ENCODE results near the gene CCNL2.

Gene CCNL2

DNA sequence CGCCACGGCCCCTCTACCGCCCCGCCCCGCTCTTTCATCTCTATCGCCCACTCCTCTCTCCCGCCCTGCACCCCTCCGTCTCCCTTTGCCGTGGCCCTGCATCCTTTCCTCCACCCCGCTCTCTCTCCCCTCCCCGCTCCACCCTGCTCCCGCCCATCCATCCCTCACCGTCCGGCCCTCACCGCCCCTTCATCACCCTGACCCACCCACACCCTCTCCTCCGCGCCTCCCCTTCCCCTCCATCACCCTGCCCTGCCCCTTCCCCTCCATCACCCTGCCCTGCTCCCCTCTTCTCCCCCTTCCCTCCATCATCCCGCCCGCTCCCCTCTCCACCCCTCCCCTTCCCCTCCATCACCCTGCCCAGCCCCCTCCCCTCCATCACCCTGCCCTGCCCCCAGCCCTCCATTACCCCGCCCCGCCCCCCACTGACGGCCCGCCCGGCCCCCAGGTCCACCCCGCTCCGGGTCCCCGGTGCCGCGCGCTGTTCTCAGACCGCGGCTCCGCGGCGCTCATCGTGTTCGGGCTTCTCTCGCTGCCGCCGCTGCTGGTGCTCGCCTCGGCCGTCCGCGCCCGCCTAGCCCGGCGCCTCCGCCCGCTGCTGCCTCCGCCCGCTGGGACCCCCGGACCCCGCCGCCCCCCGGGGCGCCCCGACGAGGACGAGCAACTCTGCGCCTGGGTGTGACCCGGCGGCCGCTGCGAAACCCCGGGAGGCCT lies 28.1 kb upstream of the CCNL2 start (continued):
- TF ChIP-seq, protein P1, sequence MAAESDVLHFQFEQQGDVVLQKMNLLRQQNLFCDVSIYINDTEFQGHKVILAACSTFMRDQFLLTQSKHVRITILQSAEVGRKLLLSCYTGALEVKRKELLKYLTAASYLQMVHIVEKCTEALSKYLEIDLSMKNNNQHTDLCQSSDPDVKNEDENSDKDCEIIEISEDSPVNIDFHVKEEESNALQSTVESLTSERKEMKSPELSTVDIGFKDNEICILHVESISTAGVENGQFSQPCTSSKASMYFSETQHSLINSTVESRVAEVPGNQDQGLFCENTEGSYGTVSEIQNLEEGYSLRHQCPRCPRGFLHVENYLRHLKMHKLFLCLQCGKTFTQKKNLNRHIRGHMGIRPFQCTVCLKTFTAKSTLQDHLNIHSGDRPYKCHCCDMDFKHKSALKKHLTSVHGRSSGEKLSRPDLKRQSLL (tag by site-specific recombination; IDR thresholded peaks at IDR 0.05): peak; percentile 94; the same call in 1 of the 2 replicates
- TF ChIP-seq ZNF302 (tag by site-specific recombination; IDR thresholded peaks at IDR 0.05; ENCODE audit: low read depth) (no peak), ZNF621 (tag by site-specific recombination; IDR thresholded peaks at IDR 0.05) (no peak), ZSCAN23 (tag by site-specific recombination; IDR thresholded peaks at IDR 0.05) (no peak), ZNF366 (tag by site-specific recombination; conservative IDR thresholded peaks at IDR 0.05) (peak; percentile 89)
- TF ChIP-seq, protein P2, sequence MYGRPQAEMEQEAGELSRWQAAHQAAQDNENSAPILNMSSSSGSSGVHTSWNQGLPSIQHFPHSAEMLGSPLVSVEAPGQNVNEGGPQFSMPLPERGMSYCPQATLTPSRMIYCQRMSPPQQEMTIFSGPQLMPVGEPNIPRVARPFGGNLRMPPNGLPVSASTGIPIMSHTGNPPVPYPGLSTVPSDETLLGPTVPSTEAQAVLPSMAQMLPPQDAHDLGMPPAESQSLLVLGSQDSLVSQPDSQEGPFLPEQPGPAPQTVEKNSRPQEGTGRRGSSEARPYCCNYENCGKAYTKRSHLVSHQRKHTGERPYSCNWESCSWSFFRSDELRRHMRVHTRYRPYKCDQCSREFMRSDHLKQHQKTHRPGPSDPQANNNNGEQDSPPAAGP (tag by site-specific recombination; IDR thresholded peaks at IDR 0.05): peak; percentile 99

DNA sequence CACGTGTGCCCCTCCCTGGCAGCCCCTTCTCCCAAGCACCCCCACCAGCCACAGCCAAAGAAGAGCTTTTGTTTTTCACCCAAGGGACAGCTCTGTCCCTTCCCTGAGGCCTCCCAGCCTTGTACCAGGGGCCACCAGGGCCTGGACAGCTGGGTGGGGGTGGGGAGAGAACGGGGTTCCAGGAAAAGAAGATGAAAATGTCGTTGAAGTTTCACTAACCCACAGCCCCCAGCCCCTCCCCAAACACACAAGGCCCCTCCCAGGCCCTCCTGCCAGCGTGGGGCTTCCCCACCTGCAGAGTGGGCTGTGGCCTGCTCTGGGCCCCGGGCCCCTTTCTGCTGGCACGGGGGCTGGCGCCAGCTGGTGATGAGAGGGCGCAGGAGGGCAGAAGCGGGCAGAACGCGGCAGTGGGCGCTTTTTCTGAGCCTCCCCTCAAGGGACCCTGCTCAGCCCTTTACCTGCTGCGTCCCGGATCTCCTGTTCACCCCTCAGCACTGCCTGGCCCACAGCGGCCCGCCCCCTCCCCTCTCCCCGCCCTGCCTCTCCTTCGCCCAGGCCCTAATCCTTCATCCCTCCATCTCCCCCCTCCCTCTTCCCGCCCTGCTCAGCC lies 27.5 kb upstream of the CCNL2 start:
- H3K4me3 ChIP-seq (ENCODE audit: low read depth, low read length): no peak overlapping the region
- CTCF ChIA-PET: interaction anchor here (2.0 kb wide), 1 partner anchor 15 kb away, joined by 5 read pairs; no protein-coding TSS in a partner anchor
- H3K36me3 ChIP-seq (ENCODE audit: control insufficient read depth in 2 of 2, insufficient read depth in 1 of 2, low read length in 2 of 2): no peaks in the 10 kb centered on the region
- H3K9me3 ChIP-seq (ENCODE audit: control insufficient read depth, insufficient read depth, low read depth, low read length): no peaks in the 10 kb centered on the region
- H3K27ac ChIP-seq (ENCODE audit: extremely low read depth, low read depth, low read length): no peak overlapping the region
- TF ChIP-seq, protein P3, sequence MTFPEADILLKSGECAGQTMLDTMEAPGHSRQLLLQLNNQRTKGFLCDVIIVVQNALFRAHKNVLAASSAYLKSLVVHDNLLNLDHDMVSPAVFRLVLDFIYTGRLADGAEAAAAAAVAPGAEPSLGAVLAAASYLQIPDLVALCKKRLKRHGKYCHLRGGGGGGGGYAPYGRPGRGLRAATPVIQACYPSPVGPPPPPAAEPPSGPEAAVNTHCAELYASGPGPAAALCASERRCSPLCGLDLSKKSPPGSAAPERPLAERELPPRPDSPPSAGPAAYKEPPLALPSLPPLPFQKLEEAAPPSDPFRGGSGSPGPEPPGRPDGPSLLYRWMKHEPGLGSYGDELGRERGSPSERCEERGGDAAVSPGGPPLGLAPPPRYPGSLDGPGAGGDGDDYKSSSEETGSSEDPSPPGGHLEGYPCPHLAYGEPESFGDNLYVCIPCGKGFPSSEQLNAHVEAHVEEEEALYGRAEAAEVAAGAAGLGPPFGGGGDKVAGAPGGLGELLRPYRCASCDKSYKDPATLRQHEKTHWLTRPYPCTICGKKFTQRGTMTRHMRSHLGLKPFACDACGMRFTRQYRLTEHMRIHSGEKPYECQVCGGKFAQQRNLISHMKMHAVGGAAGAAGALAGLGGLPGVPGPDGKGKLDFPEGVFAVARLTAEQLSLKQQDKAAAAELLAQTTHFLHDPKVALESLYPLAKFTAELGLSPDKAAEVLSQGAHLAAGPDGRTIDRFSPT (tag by site-specific recombination; IDR thresholded peaks at IDR 0.05): peak; percentile 70; the same call in 1 of the 2 replicates
- 0 out of 2 replicates have a peak, but pooled peaks have one; percentile 35 for TF ChIP-seq GLIS2 (tag by site-specific recombination; IDR thresholded peaks at IDR 0.05)
- TF ChIP-seq, protein P4, sequence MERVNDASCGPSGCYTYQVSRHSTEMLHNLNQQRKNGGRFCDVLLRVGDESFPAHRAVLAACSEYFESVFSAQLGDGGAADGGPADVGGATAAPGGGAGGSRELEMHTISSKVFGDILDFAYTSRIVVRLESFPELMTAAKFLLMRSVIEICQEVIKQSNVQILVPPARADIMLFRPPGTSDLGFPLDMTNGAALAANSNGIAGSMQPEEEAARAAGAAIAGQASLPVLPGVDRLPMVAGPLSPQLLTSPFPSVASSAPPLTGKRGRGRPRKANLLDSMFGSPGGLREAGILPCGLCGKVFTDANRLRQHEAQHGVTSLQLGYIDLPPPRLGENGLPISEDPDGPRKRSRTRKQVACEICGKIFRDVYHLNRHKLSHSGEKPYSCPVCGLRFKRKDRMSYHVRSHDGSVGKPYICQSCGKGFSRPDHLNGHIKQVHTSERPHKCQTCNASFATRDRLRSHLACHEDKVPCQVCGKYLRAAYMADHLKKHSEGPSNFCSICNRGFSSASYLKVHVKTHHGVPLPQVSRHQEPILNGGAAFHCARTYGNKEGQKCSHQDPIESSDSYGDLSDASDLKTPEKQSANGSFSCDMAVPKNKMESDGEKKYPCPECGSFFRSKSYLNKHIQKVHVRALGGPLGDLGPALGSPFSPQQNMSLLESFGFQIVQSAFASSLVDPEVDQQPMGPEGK (tag by site-specific recombination; IDR thresholded peaks at IDR 0.05): 0 out of 2 replicates have a peak, but pooled peaks have one; percentile 3
- TF ChIP-seq HOXA7 (CRISPR knock-in tag; IDR thresholded peaks at IDR 0.05; ENCODE audit: borderline replicate concordance): no peak
- TF ChIP-seq ZNF76 (tag by site-specific recombination; IDR thresholded peaks at IDR 0.05; ENCODE audit: borderline replicate concordance, low read depth): no peak
- TF ChIP-seq, protein P5, sequence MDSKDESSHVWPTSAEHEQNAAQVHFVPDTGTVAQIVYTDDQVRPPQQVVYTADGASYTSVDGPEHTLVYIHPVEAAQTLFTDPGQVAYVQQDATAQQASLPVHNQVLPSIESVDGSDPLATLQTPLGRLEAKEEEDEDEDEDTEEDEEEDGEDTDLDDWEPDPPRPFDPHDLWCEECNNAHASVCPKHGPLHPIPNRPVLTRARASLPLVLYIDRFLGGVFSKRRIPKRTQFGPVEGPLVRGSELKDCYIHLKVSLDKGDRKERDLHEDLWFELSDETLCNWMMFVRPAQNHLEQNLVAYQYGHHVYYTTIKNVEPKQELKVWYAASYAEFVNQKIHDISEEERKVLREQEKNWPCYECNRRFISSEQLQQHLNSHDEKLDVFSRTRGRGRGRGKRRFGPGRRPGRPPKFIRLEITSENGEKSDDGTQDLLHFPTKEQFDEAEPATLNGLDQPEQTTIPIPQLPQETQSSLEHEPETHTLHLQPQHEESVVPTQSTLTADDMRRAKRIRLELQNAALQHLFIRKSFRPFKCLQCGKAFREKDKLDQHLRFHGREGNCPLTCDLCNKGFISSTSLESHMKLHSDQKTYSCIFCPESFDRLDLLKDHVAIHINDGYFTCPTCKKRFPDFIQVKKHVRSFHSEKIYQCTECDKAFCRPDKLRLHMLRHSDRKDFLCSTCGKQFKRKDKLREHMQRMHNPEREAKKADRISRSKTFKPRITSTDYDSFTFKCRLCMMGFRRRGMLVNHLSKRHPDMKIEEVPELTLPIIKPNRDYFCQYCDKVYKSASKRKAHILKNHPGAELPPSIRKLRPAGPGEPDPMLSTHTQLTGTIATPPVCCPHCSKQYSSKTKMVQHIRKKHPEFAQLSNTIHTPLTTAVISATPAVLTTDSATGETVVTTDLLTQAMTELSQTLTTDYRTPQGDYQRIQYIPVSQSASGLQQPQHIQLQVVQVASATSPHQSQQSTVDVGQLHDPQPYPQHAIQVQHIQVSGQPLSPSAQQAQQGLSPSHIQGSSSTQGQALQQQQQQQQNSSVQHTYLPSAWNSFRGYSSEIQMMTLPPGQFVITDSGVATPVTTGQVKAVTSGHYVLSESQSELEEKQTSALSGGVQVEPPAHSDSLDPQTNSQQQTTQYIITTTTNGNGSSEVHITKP (tag by site-specific recombination; IDR thresholded peaks at IDR 0.05): 0 out of 2 replicates have a peak, but pooled peaks have one; percentile 14
- peak; percentile 25; the same call in 1 of the 2 replicates for TF ChIP-seq GLIS1 (tag by site-specific recombination; IDR thresholded peaks at IDR 0.05)
- TF ChIP-seq ZBTB48 (tag by site-specific recombination; IDR thresholded peaks at IDR 0.05): no peak
- H3K4me1 ChIP-seq (ENCODE audit: control insufficient read depth, insufficient read depth, low read length): no peaks in the 10 kb centered on the region
- POLR2A ChIA-PET: no interaction called here
